ENCODE data around the gene GTF3C2. TPM values are rescaled to one million over a fixed set of nuclear protein-coding genes. Genes with fewer than 3 reads are reported as not detected.
A peak's percentile ranks its signal among the peaks of the same experiment; 100 is the strongest.

Gene GTF3C2
- total and polyA plus RNA-seq, 9 of the 15 experiments (the other 6 are each of a cell fraction or from before 2014, with no cell fraction given): 35.5 to 96.8 (median 53.0) TPM

DNA sequence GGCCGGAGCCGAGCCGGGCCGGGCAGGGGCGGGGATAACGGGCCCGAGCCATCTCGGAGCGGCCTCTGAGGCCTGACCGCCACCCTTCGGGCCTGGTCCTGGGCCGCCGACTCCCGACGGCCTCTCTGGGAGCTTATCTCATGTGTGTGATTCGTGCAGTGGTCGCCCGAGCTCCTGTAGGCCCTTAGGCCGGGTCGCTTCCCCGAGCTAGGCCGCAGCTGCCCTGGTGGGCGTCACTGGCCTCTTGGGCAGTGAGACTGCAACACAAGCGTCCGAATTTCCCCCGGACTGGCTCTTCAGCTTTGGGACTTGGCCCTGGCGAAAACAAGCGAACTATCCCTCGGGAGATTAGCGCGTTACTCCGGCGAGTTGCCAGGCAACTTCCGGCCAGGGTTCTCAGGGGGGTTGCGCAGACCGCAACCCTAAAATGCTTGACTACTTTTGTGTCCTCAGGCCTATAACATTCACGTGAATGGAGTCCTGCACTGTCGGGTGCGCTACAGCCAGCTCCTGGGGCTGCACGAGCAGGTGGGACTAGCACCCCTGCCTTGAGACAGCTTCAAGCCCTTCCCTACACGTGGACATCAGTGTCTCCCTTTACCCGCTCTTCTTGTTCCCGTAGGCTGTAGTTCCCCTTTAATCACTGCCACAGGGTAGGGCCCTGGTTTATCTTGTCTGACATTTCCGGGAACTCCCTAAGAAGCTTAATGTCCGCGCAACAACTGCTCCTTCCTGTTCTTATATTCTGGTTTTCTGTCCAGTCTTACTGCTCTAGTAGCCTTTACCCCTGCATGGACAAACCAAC, 14.5 kb upstream of the GTF3C2 start (continued):
- TF ChIP-seq, protein P1, sequence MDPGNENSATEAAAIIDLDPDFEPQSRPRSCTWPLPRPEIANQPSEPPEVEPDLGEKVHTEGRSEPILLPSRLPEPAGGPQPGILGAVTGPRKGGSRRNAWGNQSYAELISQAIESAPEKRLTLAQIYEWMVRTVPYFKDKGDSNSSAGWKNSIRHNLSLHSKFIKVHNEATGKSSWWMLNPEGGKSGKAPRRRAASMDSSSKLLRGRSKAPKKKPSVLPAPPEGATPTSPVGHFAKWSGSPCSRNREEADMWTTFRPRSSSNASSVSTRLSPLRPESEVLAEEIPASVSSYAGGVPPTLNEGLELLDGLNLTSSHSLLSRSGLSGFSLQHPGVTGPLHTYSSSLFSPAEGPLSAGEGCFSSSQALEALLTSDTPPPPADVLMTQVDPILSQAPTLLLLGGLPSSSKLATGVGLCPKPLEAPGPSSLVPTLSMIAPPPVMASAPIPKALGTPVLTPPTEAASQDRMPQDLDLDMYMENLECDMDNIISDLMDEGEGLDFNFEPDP (CRISPR knock-in tag; IDR thresholded peaks at IDR 0.05): no peak
- peak in 1 of 2 experiments; percentile 61; a peak in 1 of 3 replicates for TF ChIP-seq CBX3 (IDR thresholded peaks at IDR 0.05; ENCODE audit: borderline replicate concordance in 1 of 2, low read length in 2 of 2)
- no peak for TF ChIP-seq TFAM (CRISPR knock-in tag; conservative IDR thresholded peaks at IDR 0.05)
- no peak for TF ChIP-seq KHSRP (IDR thresholded peaks at IDR 0.05)
- TF ChIP-seq, protein P2, sequence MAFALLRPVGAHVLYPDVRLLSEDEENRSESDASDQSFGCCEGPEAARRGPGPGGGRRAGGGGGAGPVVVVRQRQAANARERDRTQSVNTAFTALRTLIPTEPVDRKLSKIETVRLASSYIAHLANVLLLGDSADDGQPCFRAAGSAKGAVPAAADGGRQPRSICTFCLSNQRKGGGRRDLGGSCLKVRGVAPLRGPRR (CRISPR knock-in tag; IDR thresholded peaks at IDR 0.05): no peak
- TF ChIP-seq TGIF2 (CRISPR knock-in tag; IDR thresholded peaks at IDR 0.05): no peak
- no peak for TF ChIP-seq GTF2A2 (tag; IDR thresholded peaks at IDR 0.05)
- no peak; the same call in 1 of the 2 replicates for TF ChIP-seq ZNF175 (CRISPR knock-in tag; IDR thresholded peaks at IDR 0.05; ENCODE audit: low read depth)
- 0 out of 2 replicates have a peak, but pooled peaks have one; percentile 5 for TF ChIP-seq POLR2G (IDR thresholded peaks at IDR 0.05; ENCODE audit: low read depth, low read length)
- no peak for TF ChIP-seq ZNF143 (CRISPR knock-in tag; IDR thresholded peaks at IDR 0.05)
- TF ChIP-seq TCF7 (IDR thresholded peaks at IDR 0.05; ENCODE audit: borderline replicate concordance): no peak
- no peak for TF ChIP-seq POU5F1 (IDR thresholded peaks at IDR 0.05; ENCODE audit: borderline replicate concordance, low read depth, low read length, partially characterized antibody)
- no peak for TF ChIP-seq ZNF76 (CRISPR knock-in tag; IDR thresholded peaks at IDR 0.05; ENCODE audit: borderline replicate concordance)
- TF ChIP-seq HDAC6 (IDR thresholded peaks at IDR 0.05; ENCODE audit: low read depth, low read length): no peak
- 0 out of 2 replicates have a peak, but pooled peaks have one; percentile 33 for TF ChIP-seq ZNF764 (CRISPR knock-in tag; IDR thresholded peaks at IDR 0.05; ENCODE audit: low read depth)
- no peak for TF ChIP-seq COPS2 (conservative IDR thresholded peaks at IDR 0.05)
- TF ChIP-seq, protein P3, sequence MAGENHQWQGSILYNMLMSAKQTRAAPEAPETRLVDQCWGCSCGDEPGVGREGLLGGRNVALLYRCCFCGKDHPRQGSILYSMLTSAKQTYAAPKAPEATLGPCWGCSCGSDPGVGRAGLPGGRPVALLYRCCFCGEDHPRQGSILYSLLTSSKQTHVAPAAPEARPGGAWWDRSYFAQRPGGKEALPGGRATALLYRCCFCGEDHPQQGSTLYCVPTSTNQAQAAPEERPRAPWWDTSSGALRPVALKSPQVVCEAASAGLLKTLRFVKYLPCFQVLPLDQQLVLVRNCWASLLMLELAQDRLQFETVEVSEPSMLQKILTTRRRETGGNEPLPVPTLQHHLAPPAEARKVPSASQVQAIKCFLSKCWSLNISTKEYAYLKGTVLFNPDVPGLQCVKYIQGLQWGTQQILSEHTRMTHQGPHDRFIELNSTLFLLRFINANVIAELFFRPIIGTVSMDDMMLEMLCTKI (IDR thresholded peaks at IDR 0.05; ENCODE audit: partially characterized antibody): no peak
- TF ChIP-seq NCOR1 (IDR thresholded peaks at IDR 0.05): 0 out of 2 replicates have a peak, but pooled peaks have one; percentile 7
- no peak for TF ChIP-seq XRCC3 (IDR thresholded peaks at IDR 0.05)
- no peak for TF ChIP-seq BRF1 (IDR thresholded peaks at IDR 0.05; ENCODE audit: borderline replicate concordance, extremely low read depth, insufficient read length)
- TF ChIP-seq DIDO1 (tag; IDR thresholded peaks at IDR 0.05; ENCODE audit: low read depth): no peak
- TF ChIP-seq, protein P4, sequence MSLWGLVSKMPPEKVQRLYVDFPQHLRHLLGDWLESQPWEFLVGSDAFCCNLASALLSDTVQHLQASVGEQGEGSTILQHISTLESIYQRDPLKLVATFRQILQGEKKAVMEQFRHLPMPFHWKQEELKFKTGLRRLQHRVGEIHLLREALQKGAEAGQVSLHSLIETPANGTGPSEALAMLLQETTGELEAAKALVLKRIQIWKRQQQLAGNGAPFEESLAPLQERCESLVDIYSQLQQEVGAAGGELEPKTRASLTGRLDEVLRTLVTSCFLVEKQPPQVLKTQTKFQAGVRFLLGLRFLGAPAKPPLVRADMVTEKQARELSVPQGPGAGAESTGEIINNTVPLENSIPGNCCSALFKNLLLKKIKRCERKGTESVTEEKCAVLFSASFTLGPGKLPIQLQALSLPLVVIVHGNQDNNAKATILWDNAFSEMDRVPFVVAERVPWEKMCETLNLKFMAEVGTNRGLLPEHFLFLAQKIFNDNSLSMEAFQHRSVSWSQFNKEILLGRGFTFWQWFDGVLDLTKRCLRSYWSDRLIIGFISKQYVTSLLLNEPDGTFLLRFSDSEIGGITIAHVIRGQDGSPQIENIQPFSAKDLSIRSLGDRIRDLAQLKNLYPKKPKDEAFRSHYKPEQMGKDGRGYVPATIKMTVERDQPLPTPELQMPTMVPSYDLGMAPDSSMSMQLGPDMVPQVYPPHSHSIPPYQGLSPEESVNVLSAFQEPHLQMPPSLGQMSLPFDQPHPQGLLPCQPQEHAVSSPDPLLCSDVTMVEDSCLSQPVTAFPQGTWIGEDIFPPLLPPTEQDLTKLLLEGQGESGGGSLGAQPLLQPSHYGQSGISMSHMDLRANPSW (CRISPR knock-in tag; IDR thresholded peaks at IDR 0.05): no peak
- no peak for TF ChIP-seq HLTF (IDR thresholded peaks at IDR 0.05)
- TF ChIP-seq ZC3H8 (IDR thresholded peaks at IDR 0.05): no peak
